OCI-LY7 (cell line): Measurements from ENCODE around the gene TIGD4. TPM values are rescaled to one million over a fixed set of nuclear protein-coding genes. Genes with fewer than 3 reads are reported as not detected.

Experiments
- Bru-seq: library from RNA; stranded (reverse); fragments of 400-500 nt; gene quantifications from one replicate; lab custom pipeline; 2021; lab: Mats Ljungman, UMichigan
- BruChase-seq, 2 experiments: library from RNA; stranded (reverse); fragments of 400-500 nt; gene quantifications; one replicate each; lab custom pipeline; 2021; lab: Mats Ljungman, UMichigan
- BruUV-seq: library from RNA; stranded (reverse); fragments of 400-500 nt; replicated peaks from 2 replicates; lab custom pipeline; 2021; lab: Mats Ljungman, UMichigan
- CTCF ChIA-PET: fragments of 300-600 bp; sonication (Branson Sonifier 250); formaldehyde crosslinking; loops from one replicate; lab custom pipeline; 2022; ENCODE audit warnings: antibody characterized with exemption; ENCODE audit not compliant: unreplicated experiment; lab: Charles Lee
- POLR2A ChIA-PET: fragments of 300-600 bp; sonication (Branson Sonifier 250); formaldehyde crosslinking; loops from one replicate; lab custom pipeline; 2022; ENCODE audit warnings: antibody characterized with exemption; lab: Charles Lee
- DNase-seq: peaks from one replicate; pipeline ENCODE4 v3.0.0-alpha.2; 2015; ENCODE audit warnings: low spot score
- H2AFZ ChIP-seq: fragments of 200-600 bp; sonication (generic), shearing (Covaris generic); 2 replicates; pipeline ENCODE4 v1.6.1; 2014; ENCODE audit warnings: mild to moderate bottlenecking, antibody characterized with exemption, low read length, moderate library complexity
- H3K27ac ChIP-seq: fragments of 200-600 bp; sonication (generic); 2 replicates; pipeline ENCODE4 v1.5.1; 2014; ENCODE audit warnings: mixed run types, low read depth, mild to moderate bottlenecking, moderate library complexity, low read length, inconsistent platforms; ENCODE audit not compliant: poor library complexity, severe bottlenecking
- H3K36me3 ChIP-seq: fragments of 200-600 bp; sonication (generic); 2 replicates; pipeline ENCODE4 v1.6.1; 2014; ENCODE audit warnings: mild to moderate bottlenecking, antibody characterized with exemption, low read length, moderate library complexity, mixed read lengths; ENCODE audit not compliant: insufficient read depth
- H3K4me1 ChIP-seq: fragments of 200-600 bp; sonication (generic); 2 replicates; pipeline ENCODE4 v1.5.1; 2014; ENCODE audit warnings: mild to moderate bottlenecking, low read length; ENCODE audit not compliant: insufficient read depth, poor library complexity, severe bottlenecking
- H3K4me2 ChIP-seq: fragments of 200-600 bp; sonication (generic); 2 replicates; pipeline ENCODE4 v1.6.1; 2014; ENCODE audit warnings: mild to moderate bottlenecking, low read length
- H3K4me3 ChIP-seq: fragments of 200-600 bp; sonication (generic); 2 replicates; pipeline ENCODE4 v1.5.1; 2014; ENCODE audit warnings: mild to moderate bottlenecking, low read depth, low read length; ENCODE audit not compliant: poor library complexity, severe bottlenecking
- H3K79me2 ChIP-seq: fragments of 200-600 bp; sonication (generic); 2 replicates; pipeline ENCODE4 v1.6.1; 2016; ENCODE audit warnings: low read depth, mild to moderate bottlenecking, low read length, moderate library complexity, mixed read lengths; ENCODE audit not compliant: insufficient read depth
- H3K9me2 ChIP-seq: fragments of 200-600 bp; sonication (generic); 2 replicates; pipeline ENCODE4 v1.6.1; 2016; ENCODE audit warnings: mild to moderate bottlenecking, low read length, mixed read lengths; ENCODE audit not compliant: insufficient read depth
- H3K9me3 ChIP-seq: fragments of 200-600 bp; sonication (generic); 2 replicates; pipeline ENCODE4 v1.6.1; 2014; ENCODE audit warnings: mild to moderate bottlenecking, mixed run types, low read length, mixed read lengths
- H4K20me1 ChIP-seq: fragments of 200-600 bp; sonication (generic); 2 replicates; pipeline ENCODE4 v1.6.1; 2014; ENCODE audit warnings: mild to moderate bottlenecking, antibody characterized with exemption, low read length, moderate library complexity, mixed read lengths; ENCODE audit not compliant: insufficient read depth
- EZH2phosphoT487 ChIP-seq: fragments of 200-600 bp; sonication (generic); IDR thresholded peaks from 2 replicates; pipeline ENCODE4 v1.6.1; 2018; ENCODE audit warnings: low read depth, borderline replicate concordance, mild to moderate bottlenecking, mixed run types, antibody characterized with exemption, low read length, moderate library complexity, mixed read lengths
- intact Hi-C: fragments of 100-400 bp; cut with micrococcal nuclease; formaldehyde crosslinking; loops from one replicate; pipeline ENCODE4 v1.10.0; 2022; ENCODE audit not compliant: unreplicated experiment
- long read RNA-seq: library from polyadenylated mRNA; stranded (forward); transcript quantifications from one replicate; pipeline ENCODE4 v2.0.0, GENCODE V29; 2022
- total RNA-seq, 2 experiments: library from RNA; depleted of rRNA in 1 of 2; stranded (reverse); fragments of >200 nt in 1 of 2; shearing (Covaris generic) in 1 of 2; gene quantifications; 2 replicates each; pipeline ENCODE4 v1.2.3, GENCODE V29; 2014 to 2022
- TF ChIP-seq, protein P1 (sequence below): fragments of 200-600 bp; sonication (generic); conservative IDR thresholded peaks from 2 replicates; pipeline ENCODE4 v1.5.1; 2014; ENCODE audit warnings: mild to moderate bottlenecking, antibody characterized with exemption, low read length, moderate library complexity, mixed read lengths

The TIGD4 gene
- total RNA-seq (2014; rRNA removed; shearing (Covaris generic)) = 1.1 and 1.5 TPM in 2 replicates
- total RNA-seq (2022) = 1.0 and 1.2 TPM in 2 replicates
- percentile 50 among the genes with signal in this experiment for Bru-seq, nascent RNA
- percentile 51 among the genes with signal in this experiment for BruChase-seq, experiment 1, labeled RNA remaining after a 6-hour chase
- BruChase-seq, experiment 2, labeled RNA remaining after a 2-hour chase = percentile 60 among the genes with signal in this experiment
- long read RNA-seq, partial matches to known transcripts = 0 of 3 reads
- long read RNA-seq, other reads (novel, unspliced or antisense) = 3 of 3 reads

DNA sequence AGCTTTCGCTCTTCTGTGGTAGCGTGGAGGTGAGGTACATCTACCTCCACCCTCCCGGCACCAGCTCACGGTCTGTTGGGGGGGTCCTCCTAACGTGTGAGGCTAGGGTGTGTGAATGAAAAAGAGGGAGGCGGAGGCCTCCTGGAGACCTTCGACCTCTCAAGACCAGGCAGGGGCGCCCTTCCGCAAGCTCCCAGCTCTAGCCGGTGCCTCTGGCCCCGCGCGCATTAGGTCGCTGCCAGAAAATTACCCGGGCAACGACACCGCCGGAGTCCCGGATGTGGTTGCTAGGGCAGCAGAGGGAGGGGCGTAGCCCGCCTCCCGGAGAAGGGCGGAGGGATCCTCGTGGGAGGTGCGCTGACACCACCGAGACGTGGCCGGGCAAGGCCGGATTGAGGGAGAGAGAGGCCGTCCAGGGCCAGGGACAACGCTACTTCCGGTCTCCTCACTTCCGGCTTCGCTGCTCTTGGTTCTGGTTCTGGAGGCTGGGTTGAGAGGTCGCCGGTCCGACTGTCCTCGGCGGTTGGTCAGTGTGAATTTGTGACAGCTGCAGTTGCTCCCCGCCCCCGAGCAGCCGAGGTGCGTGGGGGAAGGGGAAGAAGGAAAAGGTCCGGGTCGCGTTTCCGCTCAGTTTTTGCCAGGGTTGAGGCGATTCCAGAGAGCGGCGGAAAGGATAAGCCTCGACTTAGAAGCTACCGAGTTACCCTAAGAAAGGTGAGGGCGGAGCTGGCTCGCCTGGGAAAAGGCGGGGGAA, at the start of gene TIGD4, which contains the start of gene ARFIP1:
Gene TIGD4 (minus strand): TSS at position 218 of the 754 bp plus-strand sequence. CDS start 8,726 bp downstream, outside the sequence.
Gene ARFIP1 (plus strand): TSS at position 442 of the 754 bp plus-strand sequence. CDS start 49,680 bp downstream, outside the sequence.
- Histone ChIP-seq H3K27ac (peak within 1 kb of the TSS; percentile 31), H3K79me2 (peaks cover 22% of the 10 kb centered on the region), H3K9me2 (no peaks in the 10 kb centered on the region), H3K4me1 (peaks cover 44% of the 10 kb centered on the region), H3K4me2 (peak within 1 kb of the TSS; percentile 100), H3K36me3 (no peaks in the 10 kb centered on the region), H3K9me3 (no peaks in the 10 kb centered on the region), H3K4me3 (peak within 1 kb of the TSS; percentile 79), H2AFZ (peak within 1 kb of the TSS; percentile 93), H4K20me1 (0 out of 2 replicates have a peak, but pooled peaks cover 5% of the 10 kb centered on the region)
- ChIA-PET POLR2A (interaction anchor here (0.6 to 2.9 kb wide), 14 partner anchors 8 to 409 kb away, joined by 3 to 31 read pairs (median 4); no protein-coding TSS in a partner anchor), CTCF (interaction anchor here (0.6 to 1.9 kb wide), 4 partner anchors 10 to 347 kb away, joined by 3 to 7 read pairs (median 4); no protein-coding TSS in a partner anchor)
- no peak for TF ChIP-seq EZH2phosphoT487
- TF ChIP-seq, protein P1, sequence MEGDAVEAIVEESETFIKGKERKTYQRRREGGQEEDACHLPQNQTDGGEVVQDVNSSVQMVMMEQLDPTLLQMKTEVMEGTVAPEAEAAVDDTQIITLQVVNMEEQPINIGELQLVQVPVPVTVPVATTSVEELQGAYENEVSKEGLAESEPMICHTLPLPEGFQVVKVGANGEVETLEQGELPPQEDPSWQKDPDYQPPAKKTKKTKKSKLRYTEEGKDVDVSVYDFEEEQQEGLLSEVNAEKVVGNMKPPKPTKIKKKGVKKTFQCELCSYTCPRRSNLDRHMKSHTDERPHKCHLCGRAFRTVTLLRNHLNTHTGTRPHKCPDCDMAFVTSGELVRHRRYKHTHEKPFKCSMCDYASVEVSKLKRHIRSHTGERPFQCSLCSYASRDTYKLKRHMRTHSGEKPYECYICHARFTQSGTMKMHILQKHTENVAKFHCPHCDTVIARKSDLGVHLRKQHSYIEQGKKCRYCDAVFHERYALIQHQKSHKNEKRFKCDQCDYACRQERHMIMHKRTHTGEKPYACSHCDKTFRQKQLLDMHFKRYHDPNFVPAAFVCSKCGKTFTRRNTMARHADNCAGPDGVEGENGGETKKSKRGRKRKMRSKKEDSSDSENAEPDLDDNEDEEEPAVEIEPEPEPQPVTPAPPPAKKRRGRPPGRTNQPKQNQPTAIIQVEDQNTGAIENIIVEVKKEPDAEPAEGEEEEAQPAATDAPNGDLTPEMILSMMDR = peak; percentile 73
- peak; percentile 96 for DNase-seq
- BruUV-seq = no TSS peak
- intact Hi-C loops = loop anchor here (2.0 to 10.0 kb wide), 3 partner anchors 101 to 327 kb away; partner anchors contain the start of gene TMEM154

DNA sequence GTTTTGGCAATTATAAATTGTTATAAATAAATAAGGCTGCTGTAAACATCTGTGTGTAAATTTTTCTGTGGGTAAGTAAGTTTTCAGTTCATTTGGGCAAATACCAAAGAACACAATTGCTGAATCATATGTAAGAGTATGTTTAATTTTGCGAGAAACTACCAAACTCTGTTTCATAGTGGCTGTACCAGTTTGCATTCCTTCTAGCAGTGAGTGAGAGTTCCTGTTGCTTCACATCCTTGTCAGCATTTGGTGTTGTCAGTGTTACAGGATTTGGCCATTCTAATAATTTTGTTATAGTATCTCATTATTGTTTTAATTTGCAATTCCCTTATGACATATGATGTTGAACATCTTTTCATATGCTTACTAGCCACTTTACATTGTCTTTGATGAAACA, 48.6 kb upstream of the TIGD4 start:
- Histone ChIP-seq H3K4me3 (no peak overlapping the region), H3K79me2 (no peaks in the 10 kb centered on the region), H3K4me1 (no peaks in the 10 kb centered on the region), H3K9me2 (no peaks in the 10 kb centered on the region), H2AFZ (no peak overlapping the region), H3K27ac (no peak overlapping the region), H3K9me3 (0 out of 2 replicates have a peak, but pooled peaks cover 8% of the 10 kb centered on the region), H3K4me2 (no peak overlapping the region), H4K20me1 (no peaks in the 10 kb centered on the region), H3K36me3 (peaks cover 12% of the 10 kb centered on the region)
- intact Hi-C loops = no loop called here
- POLR2A ChIA-PET = no interaction called here
- CTCF ChIA-PET = no interaction called here
- no peak for TF ChIP-seq EZH2phosphoT487
- TF ChIP-seq, protein P1 = no peak
- BruUV-seq = no TSS peak
- no peak for DNase-seq
